CD4-positive, alpha-beta T cell treated with Interleukin-6 at 100 ng/mL for 8 hours (primary cell): ENCODE measurements around the gene TBX1.

Experiments
- DNase-seq: peaks from one replicate; pipeline ENCODE4 v3.0.0-alpha.2; 2020; ENCODE audit warnings: mixed read lengths, low spot score

The TBX1 gene

DNA sequence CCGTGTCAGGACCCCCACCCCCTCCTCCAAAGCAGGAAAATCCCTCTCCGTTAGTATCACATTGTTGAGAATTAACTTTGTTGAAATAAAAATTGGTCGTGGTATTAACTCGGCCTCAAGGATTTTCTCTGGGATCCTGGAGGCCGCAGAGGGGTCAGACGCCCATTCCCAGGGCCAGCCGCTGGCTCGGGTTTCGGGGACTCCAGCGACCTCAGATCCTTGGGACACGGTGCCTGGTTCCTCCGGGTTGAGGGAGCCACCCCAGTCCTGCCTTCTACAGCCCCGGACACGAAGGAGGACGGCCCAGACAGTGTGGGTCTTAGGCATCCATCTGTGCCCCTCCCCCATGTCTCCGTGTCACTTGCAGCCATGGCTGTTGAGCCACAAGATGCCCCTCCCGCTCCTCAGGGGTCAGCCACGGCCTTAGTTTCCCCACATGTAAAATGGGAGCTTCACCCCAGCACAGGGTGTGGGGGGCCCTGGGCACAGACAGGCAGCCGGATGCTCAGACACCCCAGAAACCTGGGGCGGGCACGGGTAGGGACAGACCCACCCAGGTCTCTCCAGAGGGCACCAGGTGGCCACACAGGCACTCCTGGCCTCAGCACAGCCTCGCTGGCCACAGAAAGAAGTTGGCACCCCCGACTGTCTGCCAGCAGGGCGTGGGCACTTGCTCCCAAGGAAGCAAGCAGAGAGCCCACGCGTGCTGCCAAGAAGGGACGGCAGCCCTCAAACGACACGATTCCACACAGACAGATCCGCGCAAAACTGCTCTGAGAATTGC lies 21.7 kb upstream of the TBX1 start:
- DNase-seq: no peak

DNA sequence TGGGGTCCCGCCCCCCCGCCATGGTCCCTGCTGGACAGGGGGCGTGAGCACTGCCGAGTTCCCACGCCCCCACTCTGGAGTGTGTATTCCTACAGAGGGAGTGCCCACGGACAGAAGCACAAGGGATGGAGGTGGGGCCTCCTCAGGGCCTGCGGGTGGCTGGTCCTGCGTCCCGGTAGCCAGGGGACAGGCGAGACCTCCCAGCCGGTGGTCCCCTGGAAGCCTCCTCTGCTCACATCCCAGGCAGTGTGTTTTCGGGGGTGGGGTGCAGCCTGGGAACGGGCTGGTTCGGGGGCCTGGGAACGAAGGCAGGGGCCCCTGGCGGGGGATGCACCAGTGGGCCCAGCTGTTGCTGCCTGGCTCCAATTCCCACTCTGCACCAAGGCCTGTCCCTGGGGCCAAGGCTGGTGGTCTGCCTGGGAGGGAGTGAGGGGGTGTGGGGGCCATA lies 21.1 kb upstream of the TBX1 start:
- DNase-seq: no peak

GRCh38 chr22:19739911-19740449 lies 20.6 kb upstream of the TBX1 start:
- no peak for DNase-seq

DNA sequence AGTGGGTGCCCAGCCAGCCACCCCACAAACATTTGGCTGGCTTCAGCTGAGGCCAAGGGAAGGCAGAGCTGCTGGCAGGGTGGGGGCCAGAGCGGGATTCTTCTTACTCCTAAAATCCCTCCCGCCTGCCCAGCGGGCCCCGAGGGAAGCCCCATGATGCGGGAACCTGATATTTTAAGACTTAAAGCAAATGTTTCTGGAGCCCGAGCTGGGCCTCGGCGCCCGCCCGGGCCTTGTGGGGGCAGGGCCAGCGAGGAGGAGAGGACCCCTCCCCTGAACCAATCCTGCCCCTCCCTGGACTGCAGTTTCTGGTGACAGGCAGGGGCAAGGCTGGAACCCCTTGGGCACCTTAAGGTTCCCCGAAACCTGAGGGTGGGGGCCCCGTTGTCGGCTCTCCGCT lies 20.0 kb upstream of the TBX1 start:
- no peak for DNase-seq

- DNase-seq: no peak
Observed at GRCh38 chr22:19741053-19741452, 19.5 kb upstream of the TBX1 start.

DNA sequence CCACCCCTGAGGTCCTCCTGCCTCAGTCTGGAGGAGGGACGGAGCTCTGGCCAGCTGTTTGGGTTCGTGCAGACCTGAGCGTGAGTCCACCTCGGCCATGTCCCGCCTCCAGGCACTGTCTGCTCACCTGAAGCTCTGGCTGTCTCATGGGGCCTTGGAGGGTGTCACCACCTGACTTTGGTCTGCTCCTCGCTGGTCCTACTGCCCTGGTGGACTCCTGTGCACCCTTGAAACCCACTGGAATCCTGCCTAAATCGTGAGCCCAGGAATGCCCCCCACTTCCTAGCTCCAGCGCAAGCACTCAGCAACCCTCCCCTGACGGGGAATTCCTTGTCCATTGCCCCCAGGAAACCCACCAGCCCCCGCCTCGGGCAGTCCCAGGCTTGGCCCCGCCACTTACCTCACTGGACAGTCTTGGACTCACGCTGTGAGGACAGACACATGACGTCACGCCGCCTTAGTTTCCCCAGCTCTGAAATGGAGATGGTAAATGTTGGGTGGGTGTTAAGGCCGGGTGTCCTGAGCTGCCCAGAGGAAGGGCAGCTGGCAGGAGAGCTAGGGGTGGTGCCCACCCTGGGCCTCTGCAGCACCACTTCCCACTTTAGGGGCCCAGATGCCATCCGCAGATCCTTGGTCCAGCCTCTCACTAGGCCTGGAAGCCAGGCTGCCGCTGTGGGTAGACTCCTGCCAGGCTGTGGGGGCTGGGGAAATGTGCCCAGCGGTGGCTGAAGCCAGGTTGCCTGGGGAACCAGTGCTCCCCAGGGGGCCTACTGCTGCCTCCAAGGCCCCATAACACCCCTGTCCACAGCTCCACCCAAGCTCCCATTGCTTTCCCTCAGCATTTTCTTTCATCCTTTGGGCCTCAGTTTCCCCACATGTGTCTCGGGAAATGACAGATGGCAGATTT lies 18.2 kb upstream of the TBX1 start:
- no peak for DNase-seq

DNA sequence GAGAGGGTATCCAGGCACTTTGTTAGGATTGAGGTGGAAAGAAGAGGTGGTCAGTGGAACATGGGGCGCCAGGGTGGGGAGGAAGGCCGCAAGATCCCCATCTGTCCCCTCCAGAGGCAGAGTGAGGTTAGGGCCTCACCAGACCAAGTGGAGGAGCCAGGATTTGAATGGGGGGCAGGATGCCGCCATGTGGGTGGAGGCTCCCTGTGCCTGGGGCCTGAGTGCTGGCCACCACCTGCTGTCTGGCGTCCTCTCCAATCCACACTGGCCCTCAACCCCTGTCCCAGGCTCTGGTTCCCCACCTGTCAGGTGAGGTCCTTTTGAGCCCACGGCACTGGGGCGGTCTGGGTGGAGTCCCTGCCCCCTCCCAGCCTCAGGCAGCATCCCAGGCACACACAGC lies 17.5 kb upstream of the TBX1 start:
- DNase-seq: no peak

- no peak for DNase-seq
Observed at GRCh38 chr22:19743651-19744050, 16.9 kb upstream of the TBX1 start.

DNA sequence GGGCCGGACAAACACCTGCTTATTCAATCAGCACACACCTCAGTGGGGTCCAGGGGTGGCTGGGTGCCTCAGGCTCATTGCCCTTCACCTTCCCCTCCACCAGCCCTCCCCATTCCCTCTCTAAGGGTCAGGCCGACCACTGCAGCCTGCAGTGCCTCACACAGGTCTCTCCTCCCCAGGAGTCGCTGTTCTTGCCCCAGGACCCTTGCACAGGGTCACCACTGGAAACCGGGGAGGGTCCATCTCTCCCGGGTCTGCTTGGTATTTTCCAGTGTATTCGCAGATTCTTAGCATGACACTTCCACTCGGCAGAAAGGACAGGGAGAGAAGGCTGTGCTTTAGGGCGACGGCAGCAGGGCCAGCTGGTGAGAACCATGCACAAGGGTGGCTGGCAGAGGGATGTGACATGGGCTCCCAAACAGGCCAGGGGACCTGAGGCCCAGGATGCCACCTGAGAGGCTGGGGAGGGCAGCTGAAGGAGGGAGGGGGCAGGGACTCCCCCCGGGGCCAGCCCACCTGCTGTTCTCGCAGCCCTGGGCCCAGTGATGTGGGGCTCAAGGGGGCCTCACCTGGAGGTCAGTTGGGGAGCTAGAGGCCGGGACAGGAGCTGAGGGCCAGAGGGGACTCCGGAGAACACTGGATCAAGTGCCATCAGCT lies 16.1 kb upstream of the TBX1 start:
- DNase-seq: no peak

DNA sequence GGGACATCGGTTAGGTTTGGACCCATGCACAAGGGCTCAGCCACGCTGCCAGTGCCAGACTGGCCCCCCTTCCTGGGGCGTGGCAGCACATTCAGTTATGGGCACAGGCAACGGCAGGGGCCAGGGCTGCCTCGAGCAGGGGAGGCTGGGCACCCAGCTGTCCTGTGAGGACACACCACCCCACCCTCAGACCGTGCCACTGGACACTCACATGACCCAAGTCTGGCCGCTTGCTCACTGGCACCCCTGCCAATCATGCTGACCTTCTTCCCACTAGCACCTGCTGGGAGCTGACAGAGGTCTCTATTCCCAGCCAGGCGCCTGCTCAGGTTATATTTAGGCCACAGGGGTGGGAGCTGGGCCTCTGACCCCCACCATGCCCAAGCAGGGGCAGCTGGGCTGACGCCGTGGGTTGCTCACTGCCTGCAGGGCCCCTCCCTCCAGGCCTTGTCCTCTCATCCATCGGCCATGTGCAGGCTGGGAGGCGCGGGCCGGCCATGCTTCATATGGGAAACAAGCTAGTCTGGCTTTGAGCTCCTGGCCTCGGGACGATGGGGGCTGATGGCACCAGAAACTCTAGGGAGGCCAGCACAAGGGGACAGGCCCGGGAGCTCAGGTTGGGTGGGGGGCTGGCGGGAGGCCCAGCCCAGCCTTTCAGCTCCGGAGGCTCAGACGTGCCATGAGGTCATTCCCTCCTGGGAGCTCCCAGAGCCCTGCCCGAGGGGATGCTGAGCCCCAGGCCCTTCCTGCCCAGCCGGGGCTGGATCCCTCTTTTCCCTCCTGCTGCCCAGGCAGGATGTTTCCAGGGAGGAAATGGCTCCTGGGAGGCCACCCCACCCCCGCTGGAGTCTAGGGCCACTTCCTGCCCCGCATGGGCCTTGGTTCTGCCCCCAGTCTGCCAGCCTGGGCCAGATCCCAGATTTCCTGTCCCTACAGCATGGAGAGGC lies 15.2 kb upstream of the TBX1 start:
- DNase-seq: no peak

- DNase-seq: no peak
Observed at GRCh38 chr22:19746726-19747125, 13.9 kb upstream of the TBX1 start.

DNA sequence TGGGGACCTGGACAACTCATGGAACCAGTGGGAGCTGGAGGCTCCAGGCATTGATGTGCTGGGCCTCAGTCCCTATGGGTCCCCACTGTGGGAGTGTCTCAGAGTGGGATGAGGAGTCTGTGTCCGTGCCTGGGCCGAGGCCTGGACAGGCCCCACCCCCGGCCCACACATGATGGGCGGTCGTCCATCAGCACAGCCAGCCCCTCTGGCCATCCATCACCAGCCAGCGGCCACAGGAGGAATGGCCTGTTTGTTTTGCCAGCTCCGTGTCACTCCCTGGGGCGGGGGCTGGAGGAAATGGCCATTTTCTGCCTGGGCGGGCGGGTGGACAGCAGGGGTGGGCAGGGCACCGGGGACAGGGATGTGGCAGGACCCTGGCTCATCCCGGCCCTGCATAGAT lies 13.0 kb upstream of the TBX1 start:
- DNase-seq: no peak

DNA sequence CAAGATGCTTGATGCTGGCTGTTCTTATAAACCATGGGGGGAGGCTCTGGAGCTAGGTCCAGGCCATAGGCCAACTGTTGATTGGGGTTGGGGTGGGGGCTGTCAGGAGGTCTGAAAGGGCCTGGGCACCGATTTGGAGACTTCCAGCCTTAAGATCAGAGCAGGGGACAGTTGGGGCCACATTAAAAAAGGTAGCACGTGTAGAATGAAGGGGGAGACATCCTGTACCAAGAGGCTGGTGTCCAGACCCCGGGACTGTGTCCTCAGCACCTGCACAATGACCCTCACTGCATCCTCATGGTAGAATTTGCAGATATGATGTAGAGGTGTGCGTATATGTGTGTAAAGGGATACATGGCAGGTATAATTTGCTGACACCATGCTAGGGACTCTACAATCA lies 12.4 kb upstream of the TBX1 start:
- no peak for DNase-seq

GRCh38 chr22:19748991-19749664 lies 11.4 kb upstream of the TBX1 start:
- no peak for DNase-seq

GRCh38 chr22:19749876-19750275 lies 10.7 kb upstream of the TBX1 start:
- no peak for DNase-seq

DNA sequence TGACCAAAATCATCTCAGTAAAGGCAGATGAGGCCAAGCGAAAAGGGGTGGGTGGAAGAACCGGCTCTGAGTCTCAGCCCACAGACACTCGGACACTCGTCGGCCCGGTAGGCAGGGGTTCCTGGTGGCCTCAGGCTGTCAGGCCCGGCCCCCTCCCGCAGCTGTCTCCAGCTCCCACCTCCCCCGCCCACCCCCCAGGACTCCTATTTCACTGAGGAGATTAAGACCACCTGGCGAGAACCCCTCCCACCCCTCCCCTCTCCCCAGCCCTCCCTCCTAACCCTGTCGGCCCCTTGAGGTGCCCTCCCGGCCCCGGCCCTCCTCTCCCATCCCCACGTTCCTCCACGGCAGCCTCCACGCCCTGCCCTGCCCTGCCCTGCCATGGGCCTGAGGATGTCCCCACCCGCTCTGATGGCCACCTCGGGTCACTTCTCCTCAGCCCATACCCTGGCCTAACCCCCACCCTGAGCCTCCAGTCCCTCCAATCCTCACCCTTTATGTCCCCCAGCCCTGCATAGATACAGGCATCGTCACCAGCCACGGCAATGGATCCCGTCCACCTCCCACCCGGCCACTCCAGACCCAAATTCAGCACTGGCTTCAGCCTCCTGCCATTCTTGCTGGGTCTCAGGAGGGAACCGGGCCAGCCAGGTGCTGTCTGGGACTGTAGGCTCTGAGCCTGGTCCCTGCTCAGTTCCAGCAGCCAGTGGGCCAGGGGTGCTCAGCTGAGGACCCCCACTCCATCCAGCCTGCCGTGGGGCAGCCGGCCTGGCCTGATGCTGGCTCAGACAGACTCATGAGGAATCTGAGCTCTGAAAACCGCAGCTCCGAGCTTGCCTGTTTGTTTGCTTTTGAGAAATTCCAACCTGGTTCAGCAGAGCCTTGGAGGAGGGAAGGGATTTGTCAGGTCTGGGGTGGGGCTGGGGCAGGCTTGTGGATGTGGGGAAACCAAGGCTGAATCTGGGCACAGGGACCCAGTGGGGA lies 9.8 kb upstream of the TBX1 start:
- DNase-seq: no peak

DNA sequence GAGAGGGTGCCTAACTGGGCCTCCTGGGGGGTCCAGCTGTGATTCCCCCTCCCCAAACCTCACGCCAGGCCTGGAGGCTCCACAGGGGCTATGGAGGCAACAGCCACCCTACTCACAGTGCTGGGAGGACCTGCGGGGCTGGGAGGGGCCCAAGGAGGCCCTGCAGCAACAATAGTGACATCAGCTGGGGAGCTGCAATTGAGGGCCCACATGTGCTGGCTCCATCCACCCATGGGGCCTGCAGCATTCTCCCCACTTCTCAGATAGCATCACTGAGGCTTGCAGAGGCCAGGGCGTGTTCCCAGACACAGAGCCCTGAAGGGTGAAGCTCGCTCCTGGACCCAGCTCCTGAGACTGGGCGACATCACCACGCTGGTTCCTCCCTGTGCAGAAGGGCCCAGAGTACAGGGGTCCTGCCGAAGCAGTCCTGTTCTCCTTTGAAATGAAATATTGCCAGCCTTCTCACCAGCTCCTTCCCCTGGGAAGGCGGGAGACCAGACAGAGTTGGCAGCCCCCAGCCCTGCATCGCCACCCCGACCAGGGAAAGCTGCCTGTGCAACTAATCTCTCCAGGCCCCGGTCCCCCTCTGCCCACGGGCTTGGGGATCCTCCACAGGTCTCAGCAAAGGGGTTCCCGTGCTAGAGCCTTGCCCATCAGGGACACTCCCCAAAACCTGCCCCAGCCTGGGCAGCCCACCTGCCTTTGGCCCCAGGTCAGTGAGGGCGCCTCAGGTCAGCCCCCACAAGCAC lies 8.9 kb upstream of the TBX1 start:
- DNase-seq: no peak

DNA sequence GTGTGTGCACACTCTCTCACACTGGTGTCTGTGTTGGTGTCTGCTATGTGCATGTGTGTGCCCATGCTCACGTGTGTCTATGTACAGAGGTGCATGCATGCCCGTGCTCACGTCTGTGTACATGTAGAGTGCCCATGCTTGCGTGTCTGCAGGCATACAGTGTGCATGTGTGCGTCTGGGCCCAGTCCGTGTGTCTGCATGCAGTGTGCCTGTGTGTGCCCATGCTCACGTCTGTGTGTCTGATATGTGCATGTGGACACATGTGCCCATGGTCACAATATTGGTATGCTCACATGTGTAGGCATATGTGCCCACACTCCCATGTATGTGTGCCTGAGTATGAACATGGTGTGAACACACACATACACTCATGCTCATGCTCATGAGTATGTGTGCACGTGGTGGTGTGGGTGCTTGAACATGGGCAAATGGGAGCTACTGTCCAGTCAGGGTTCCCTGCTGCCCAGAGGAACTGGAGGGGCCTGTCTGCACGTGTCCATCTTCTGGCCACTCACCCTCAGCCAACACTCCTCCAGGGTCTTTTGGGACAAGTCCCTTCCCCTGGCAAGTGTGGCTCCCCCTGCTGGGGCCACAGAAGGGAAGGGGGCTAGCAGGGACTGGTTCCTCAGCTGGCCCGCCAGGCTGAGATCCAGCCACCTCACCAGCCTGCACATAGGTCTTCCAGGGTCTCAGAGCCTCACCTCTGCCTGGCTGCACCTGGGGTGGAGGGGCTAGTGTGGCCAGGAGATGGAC lies 7.3 kb upstream of the TBX1 start:
- no peak for DNase-seq
